Measurements from ENCODE around the gene ZNF384. TPM values are rescaled to one million over a fixed set of nuclear protein-coding genes. Genes with fewer than 3 reads are reported as not detected.

The ZNF384 gene
- total and polyA plus RNA-seq, 10 of the 15 experiments (the other 5 are each of a cell fraction or from before 2014, with no cell fraction given), result 0.46 to 81.5 (median 30.5) TPM

- POLR2A ChIA-PET, result interaction anchor here (0.6 to 4.9 kb wide), 20 partner anchors 8 to 221 kb away, joined by 3 to 47 read pairs (median 3); partner anchors contain the start of genes ACRBP, COPS7A, MLF2 and NOP2
- intact Hi-C loops (cut with micrococcal nuclease; ENCODE audit: unreplicated experiment), result no loop called here
- no peak for DNase-seq (ENCODE audit: low read depth, low spot score)
- Histone ChIP-seq H3K4me3 (peak overlapping the region; percentile 57), H4K20me1 (ENCODE audit: control insufficient read depth, insufficient read depth) (no peaks in the 10 kb centered on the region), H3K9me3 (replicated peaks; ENCODE audit: control insufficient read depth, insufficient read depth, low read length) (no peaks in the 10 kb centered on the region), H3K4me2 (ENCODE audit: control insufficient read depth, insufficient read depth) (peak overlapping the region; percentile 98), H3K9ac (ENCODE audit: control insufficient read depth, insufficient read depth, low read length) (peak overlapping the region; percentile 81), H3K79me2 (ENCODE audit: control insufficient read depth, insufficient read depth, low read length) (peaks cover 14% of the 10 kb centered on the region), H3K27ac (ENCODE audit: control insufficient read depth, insufficient read depth) (peak overlapping the region; percentile 90), H2AFZ (ENCODE audit: control insufficient read depth, low read depth, low read length) (peak overlapping the region; percentile 67), H3K36me3 (ENCODE audit: control insufficient read depth in 2 of 2, insufficient read depth in 2 of 2, low read length in 1 of 2) (no peaks in the 10 kb centered on the region), H3K4me1 (ENCODE audit: control insufficient read depth, insufficient read depth, low read length) (peaks cover 56% of the 10 kb centered on the region), H3K27me3 (replicated peaks in 1 of 2; ENCODE audit: control insufficient read depth in 2 of 2, insufficient read depth in 2 of 2, low read length in 1 of 2) (no peaks in the 10 kb centered on the region)
- no TSS peak for BruUV-seq (replicated peaks)
- 27% methylated on average over 3 of the region's 3 CpGs for WGBS (ENCODE audit: insufficient coverage, insufficient replicate concordance, low lambda C conversion rate, missing lambda C conversion rate)
- CTCF ChIA-PET, result interaction anchor here (1.2 to 4.4 kb wide), 13 partner anchors 10 to 166 kb away, joined by 3 to 22 read pairs (median 4); partner anchors contain the start of genes COPS7A and MLF2
- peak; percentile 40 for ATAC-seq
- in situ Hi-C loops (cut with MboI), result no loop called here
- RAD21 ChIA-PET (ENCODE audit: unreplicated experiment), result interaction anchor here (0.8 to 3.4 kb wide), 9 partner anchors 9 to 308 kb away, joined by 3 to 24 read pairs (median 4); partner anchors contain the start of gene MLF2
- FAIRE-seq, result peak; percentile 35
- SMC1A ChIA-PET (ENCODE audit: uncharacterized antibody, unreplicated experiment), result interaction anchor here (0.9 to 4.5 kb wide), 11 partner anchors 10 to 122 kb away, joined by 3 to 23 read pairs (median 5); partner anchors contain the start of genes ACRBP, CHD4, MLF2 and ZNF384
- TF ChIP-seq IKZF1 (conservative IDR thresholded peaks at IDR 0.05) (peak; percentile 43; the same call in 1 of the 2 replicates), MAX (IDR thresholded peaks at IDR 0.05; ENCODE audit: low read depth, low read length) (0 out of 2 replicates have a peak, but pooled peaks have one; percentile 27), SPI1 (IDR thresholded peaks at IDR 0.05; ENCODE audit: borderline replicate concordance, insufficient read depth, low read depth, low read length) (peak; percentile 58; the same call in 1 of the 2 replicates), SRF (IDR thresholded peaks at IDR 0.05; ENCODE audit: low read depth in 2 of 2, low read length in 2 of 2) (no peak), ZZZ3 (IDR thresholded peaks at IDR 0.05; ENCODE audit: control insufficient read depth, insufficient read length, low read depth) (no peak), WRNIP1 (IDR thresholded peaks at IDR 0.05; ENCODE audit: borderline replicate concordance, low read depth, low read length) (no peak), SMC3 (IDR thresholded peaks at IDR 0.05; ENCODE audit: borderline replicate concordance, low read length) (peak; percentile 10; the same call in 1 of the 2 replicates), ZNF687 (IDR thresholded peaks at IDR 0.05) (peak; percentile 78), RCOR1 (conservative IDR thresholded peaks at IDR 0.05; ENCODE audit: low read depth, low read length) (no peak), MYB (IDR thresholded peaks at IDR 0.05; ENCODE audit: borderline replicate concordance, low read depth, low read length) (no peak), RUNX3 (IDR thresholded peaks at IDR 0.05; ENCODE audit: low read length) (no peak), POLR2AphosphoS2 (IDR thresholded peaks at IDR 0.05; ENCODE audit: low read depth, low read length) (peak; percentile 43; the same call in 1 of the 2 replicates), ATF7 (IDR thresholded peaks at IDR 0.05; ENCODE audit: low read depth) (no peak), NR2F1 (conservative IDR thresholded peaks at IDR 0.05) (no peak), RELA (IDR thresholded peaks at IDR 0.05; ENCODE audit: borderline replicate concordance, partially characterized antibody) (no peak), NR2C2 (IDR thresholded peaks at IDR 0.05; ENCODE audit: borderline replicate concordance, control insufficient read depth, insufficient read length, low read depth) (no peak), POLR2AphosphoS5 (IDR thresholded peaks at IDR 0.05; ENCODE audit: low read length) (0 out of 2 replicates have a peak, but pooled peaks have one; percentile 38), STAT3 (IDR thresholded peaks at IDR 0.05; ENCODE audit: low read depth, low read length) (no peak), JUND (IDR thresholded peaks at IDR 0.05; ENCODE audit: low read depth, low read length) (no peak), EP300 (IDR thresholded peaks at IDR 0.05; ENCODE audit: borderline replicate concordance in 1 of 2, control insufficient read depth in 1 of 2, low read depth in 2 of 2, low read length in 2 of 2) (peak in 1 of 2 experiments; percentile 15; a peak in 1 of 4 replicates)
Measured at GRCh38 chr12:6631549-6631961, 57.6 kb downstream of the ZNF384 start.
